ENCODE data around the gene C9orf85. TPM values are rescaled to one million over a fixed set of nuclear protein-coding genes. Genes with fewer than 3 reads are reported as not detected.
"Not testable (repeated sequence)": the region's sequence is repeated elsewhere in the genome, so short reads cannot be mapped to it uniquely, and the experiment has no call there.

Gene C9orf85
- total RNA-seq, 2 experiments from 2014 or later: 11.0 to 11.6 TPM

GRCh38 chr9:71987471-71988371 lies 76.3 kb downstream of the C9orf85 start:
- no peaks in the 10 kb centered on the region for H3K27me3 Mint-ChIP-seq
- POLR2A ChIA-PET: no interaction called here
- no peak for DNase-seq
- no peaks in the 10 kb centered on the region for H3K9me3 Mint-ChIP-seq
- no peak overlapping the region for H3K27ac Mint-ChIP-seq
- H3K4me3 Mint-ChIP-seq: no peak overlapping the region
- no peaks in the 10 kb centered on the region for H3K4me1 Mint-ChIP-seq
- CTCF ChIA-PET: no interaction called here
- no peaks in the 10 kb centered on the region for H3K36me3 Mint-ChIP-seq (ENCODE audit: low read depth)

- ChIA-PET CTCF (no interaction called here), POLR2A (no interaction called here)
- DNase-seq: no peak
- Mint-ChIP-seq H3K4me1 (no peaks in the 10 kb centered on the region), H3K36me3 (ENCODE audit: low read depth) (no peaks in the 10 kb centered on the region), H3K27ac (no peak overlapping the region), H3K4me3 (no peak overlapping the region), H3K27me3 (no peaks in the 10 kb centered on the region), H3K9me3 (no peaks in the 10 kb centered on the region)
These were observed 79.0 kb downstream of the C9orf85 start for GRCh38 chr9:71990466-71990865.

- H3K36me3 Mint-ChIP-seq (ENCODE audit: low read depth): no peaks in the 10 kb centered on the region
- H3K9me3 Mint-ChIP-seq: no peaks in the 10 kb centered on the region
- H3K4me1 Mint-ChIP-seq: no peaks in the 10 kb centered on the region
- H3K4me3 Mint-ChIP-seq: no peak overlapping the region
- DNase-seq: no peak
- no peak overlapping the region for H3K27ac Mint-ChIP-seq
- CTCF ChIA-PET: no interaction called here
- POLR2A ChIA-PET: no interaction called here
- no peaks in the 10 kb centered on the region for H3K27me3 Mint-ChIP-seq
These were observed 94.0 kb downstream of the C9orf85 start for GRCh38 chr9:72005451-72005850.

- Mint-ChIP-seq H3K4me3 (no peak overlapping the region), H3K27me3 (no peaks in the 10 kb centered on the region), H3K36me3 (ENCODE audit: low read depth) (no peaks in the 10 kb centered on the region), H3K4me1 (no peaks in the 10 kb centered on the region), H3K27ac (no peak overlapping the region), H3K9me3 (no peaks in the 10 kb centered on the region)
- ChIA-PET CTCF (interaction anchor here (0.5 kb wide), 1 partner anchor 24 kb away, joined by 3 read pairs; no protein-coding TSS in a partner anchor), POLR2A (no interaction called here)
- no peak for DNase-seq
These were observed 95.1 kb downstream of the C9orf85 start for GRCh38 chr9:72006501-72006900.

GRCh38 chr9:72007726-72008125 lies 96.3 kb downstream of the C9orf85 start:
- POLR2A ChIA-PET: not testable (repeated sequence)

GRCh38 chr9:72012646-72013045 lies 101.2 kb downstream of the C9orf85 start:
- Mint-ChIP-seq H3K36me3 (ENCODE audit: low read depth) (no peaks in the 10 kb centered on the region), H3K9me3 (no peaks in the 10 kb centered on the region), H3K4me1 (peaks cover 10% of the 10 kb centered on the region), H3K27me3 (no peaks in the 10 kb centered on the region), H3K4me3 (no peak overlapping the region), H3K27ac (no peak overlapping the region)
- DNase-seq: no peak
- POLR2A ChIA-PET: no interaction called here
- CTCF ChIA-PET: interaction anchor here (0.5 kb wide), 1 partner anchor 15 kb away, joined by 3 read pairs; no protein-coding TSS in a partner anchor

More at GRCh38 chr9:72007726-72008125, 96.3 kb downstream of the C9orf85 start:
- H3K9me3 Mint-ChIP-seq; H3K4me3 Mint-ChIP-seq; H3K4me1 Mint-ChIP-seq; DNase-seq; H3K27ac Mint-ChIP-seq; H3K36me3 Mint-ChIP-seq (ENCODE audit: low read depth); CTCF ChIA-PET; H3K27me3 Mint-ChIP-seq: not testable (repeated sequence)

GRCh38 chr9:72013292-72013760 lies 101.9 kb downstream of the C9orf85 start:
- ChIA-PET POLR2A (no interaction called here), CTCF (interaction anchor here (0.5 kb wide), 1 partner anchor 15 kb away, joined by 3 read pairs; no protein-coding TSS in a partner anchor)
- no peaks in the 10 kb centered on the region for H3K27me3 Mint-ChIP-seq
- no peak overlapping the region for H3K4me3 Mint-ChIP-seq
- H3K4me1 Mint-ChIP-seq: peaks cover 10% of the 10 kb centered on the region
- no peak overlapping the region for H3K27ac Mint-ChIP-seq
- DNase-seq: no peak
- no peaks in the 10 kb centered on the region for H3K36me3 Mint-ChIP-seq (ENCODE audit: low read depth)
- H3K9me3 Mint-ChIP-seq: no peaks in the 10 kb centered on the region

- CTCF ChIA-PET: interaction anchor here (1.5 to 4.8 kb wide), 2 partner anchors 16 to 215 kb away, joined by 4 to 42 read pairs; no protein-coding TSS in a partner anchor
These were observed 111.4 kb downstream of the C9orf85 start for GRCh38 chr9:72022841-72023240.

More at GRCh38 chr9:72022841-72023240, 111.4 kb downstream of the C9orf85 start:
- POLR2A ChIA-PET: no interaction called here
- DNase-seq: no peak
- no peaks in the 10 kb centered on the region for H3K36me3 Mint-ChIP-seq (ENCODE audit: low read depth)
- H3K4me3 Mint-ChIP-seq: no peak overlapping the region
- peaks cover 9% of the 10 kb centered on the region for H3K4me1 Mint-ChIP-seq
- no peaks in the 10 kb centered on the region for H3K9me3 Mint-ChIP-seq
- no peak overlapping the region for H3K27ac Mint-ChIP-seq
- no peaks in the 10 kb centered on the region for H3K27me3 Mint-ChIP-seq

Other genes with a start within 250 kb of the C9orf85 start
- 10 to 100 TPM; 43.2 to 55.7 TPM for gene CEMIP2, start 143.1 kb upstream of the C9orf85 start, total RNA-seq
- 10 to 100 TPM; 21.5 to 21.6 TPM for gene ABHD17B, start 446 bp upstream of the C9orf85 start, total RNA-seq
- gene C9orf57, start 149.0 kb downstream of the C9orf85 start, total RNA-seq: not detected
- not detected for gene GDA, start 237.8 kb downstream of the C9orf85 start, total RNA-seq

Data from activated CD4-positive, alpha-beta T cell treated with anti-CD3 and anti-CD28 coated beads, Interleukin-2, amount 10 ng/mL, durations not matched to agents 7 days and 5 days (primary cell).